ENCODE measurements around the gene KLHL3. TPM values are rescaled to one million over a fixed set of nuclear protein-coding genes. Genes with fewer than 3 reads are reported as not detected.

Gene KLHL3
- total RNA-seq, 1 donor from 2014 or later: 7.5 TPM

DNA sequence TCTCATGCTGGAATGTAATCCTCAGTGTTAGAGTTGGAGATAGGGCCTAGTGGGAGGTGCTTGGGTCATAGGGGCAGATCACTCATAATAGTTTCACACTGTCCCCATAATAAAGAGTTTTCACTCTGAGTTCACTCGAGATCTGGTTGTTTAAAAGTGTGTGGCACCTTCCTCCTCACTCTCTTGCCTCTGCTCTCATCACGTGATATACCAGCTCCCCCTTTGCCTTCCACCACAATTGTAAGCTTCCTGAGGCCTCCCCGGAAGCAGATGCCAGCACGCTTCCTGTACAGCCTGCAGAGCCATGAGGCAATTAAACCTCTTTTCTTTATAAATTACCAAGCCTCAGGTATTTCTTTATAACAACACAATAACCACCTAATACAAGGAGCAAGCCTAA lies 3.8 kb upstream of the KLHL3 start:
- Histone ChIP-seq H3K4me3 (no peak overlapping the region), H3K27me3 (no peaks in the 10 kb centered on the region), H3K9me3 (no peaks in the 10 kb centered on the region), H3K27ac (no peak overlapping the region), H3K36me3 (no peaks in the 10 kb centered on the region), H3K4me1 (peaks cover 0 to 8% of the 10 kb centered on the region in 2 donors)
- intact Hi-C loops (cut with DNase I): loop anchor here (10.0 kb wide), 1 partner anchor 535 kb away; no protein-coding TSS in a partner anchor
- TF ChIP-seq, protein P1, sequence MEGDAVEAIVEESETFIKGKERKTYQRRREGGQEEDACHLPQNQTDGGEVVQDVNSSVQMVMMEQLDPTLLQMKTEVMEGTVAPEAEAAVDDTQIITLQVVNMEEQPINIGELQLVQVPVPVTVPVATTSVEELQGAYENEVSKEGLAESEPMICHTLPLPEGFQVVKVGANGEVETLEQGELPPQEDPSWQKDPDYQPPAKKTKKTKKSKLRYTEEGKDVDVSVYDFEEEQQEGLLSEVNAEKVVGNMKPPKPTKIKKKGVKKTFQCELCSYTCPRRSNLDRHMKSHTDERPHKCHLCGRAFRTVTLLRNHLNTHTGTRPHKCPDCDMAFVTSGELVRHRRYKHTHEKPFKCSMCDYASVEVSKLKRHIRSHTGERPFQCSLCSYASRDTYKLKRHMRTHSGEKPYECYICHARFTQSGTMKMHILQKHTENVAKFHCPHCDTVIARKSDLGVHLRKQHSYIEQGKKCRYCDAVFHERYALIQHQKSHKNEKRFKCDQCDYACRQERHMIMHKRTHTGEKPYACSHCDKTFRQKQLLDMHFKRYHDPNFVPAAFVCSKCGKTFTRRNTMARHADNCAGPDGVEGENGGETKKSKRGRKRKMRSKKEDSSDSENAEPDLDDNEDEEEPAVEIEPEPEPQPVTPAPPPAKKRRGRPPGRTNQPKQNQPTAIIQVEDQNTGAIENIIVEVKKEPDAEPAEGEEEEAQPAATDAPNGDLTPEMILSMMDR (IDR thresholded peaks at IDR 0.05): no peak
- DNase-seq (ENCODE audit: low spot score in 2 of 2): no peak

DNA sequence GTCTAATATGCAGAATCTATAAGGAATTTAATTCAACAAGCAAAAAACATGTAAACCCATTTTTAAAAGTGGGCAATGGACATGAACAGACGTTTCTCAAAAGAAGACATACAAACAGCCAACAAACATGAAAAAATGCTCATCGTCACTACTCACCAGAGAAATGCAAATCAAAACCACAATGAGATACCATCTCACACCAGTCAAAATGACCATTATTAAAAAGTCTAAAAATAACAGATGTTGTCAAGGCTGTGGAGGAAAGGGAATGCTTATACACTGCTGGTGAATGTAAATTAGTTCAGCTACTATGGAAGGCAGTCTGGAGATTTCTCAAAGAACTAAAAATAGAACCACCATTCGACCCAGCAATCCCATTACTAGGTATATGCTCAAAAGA lies 3.1 kb upstream of the KLHL3 start:
- TF ChIP-seq, protein P1 (IDR thresholded peaks at IDR 0.05): no peak
- H3K4me3 ChIP-seq: no peak overlapping the region
- no peaks in the 10 kb centered on the region for H3K9me3 ChIP-seq
- no peak for DNase-seq (ENCODE audit: low spot score in 2 of 2)
- intact Hi-C loops (cut with DNase I): loop anchor here (10.0 kb wide), 1 partner anchor 534 kb away; no protein-coding TSS in a partner anchor
- no peaks in the 10 kb centered on the region for H3K27me3 ChIP-seq
- no peak overlapping the region for H3K27ac ChIP-seq
- peaks cover 0 to 11% of the 10 kb centered on the region in 2 donors for H3K4me1 ChIP-seq
- H3K36me3 ChIP-seq: no peaks in the 10 kb centered on the region

DNA sequence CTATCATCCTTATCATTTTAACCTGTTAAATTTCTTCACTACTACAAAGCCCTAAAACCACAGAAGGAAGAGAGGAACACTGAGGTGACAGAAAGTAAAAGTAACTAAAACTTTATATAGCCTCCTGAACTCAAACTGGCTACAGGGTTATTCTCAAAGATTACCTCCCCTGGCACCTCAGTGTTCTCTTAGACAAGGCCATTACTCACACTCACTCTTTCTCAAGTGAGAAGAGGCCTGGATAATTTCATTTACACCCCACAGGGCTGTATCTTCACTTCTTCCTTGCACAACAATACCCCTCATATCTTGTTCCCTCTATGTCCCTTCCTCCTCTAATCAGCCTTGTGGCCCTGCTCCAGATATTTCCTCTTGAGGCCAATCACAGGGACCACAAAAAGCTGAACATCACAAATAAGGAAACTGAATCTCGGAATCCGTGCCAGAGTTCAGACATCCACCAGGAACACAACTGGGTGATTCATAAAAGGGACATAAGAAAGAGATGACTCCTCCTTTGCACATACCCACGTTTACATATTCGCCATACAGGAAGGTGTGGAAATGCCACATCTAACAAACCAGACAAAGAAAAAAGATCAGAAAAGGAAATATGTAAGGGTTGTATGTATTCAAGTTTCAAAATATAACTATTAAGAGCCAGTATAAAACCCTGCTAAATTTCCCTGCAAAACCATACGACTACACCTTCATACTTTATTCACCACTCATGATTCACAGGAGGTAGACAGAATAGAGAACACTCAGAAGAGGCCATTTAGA lies 1.7 kb upstream of the KLHL3 start:
- TF ChIP-seq, protein P1 (IDR thresholded peaks at IDR 0.05): no peak
- no peaks in the 10 kb centered on the region for H3K9me3 ChIP-seq
- no peak overlapping the region for H3K4me3 ChIP-seq
- no peak for DNase-seq (ENCODE audit: low spot score in 2 of 2)
- H3K36me3 ChIP-seq: no peaks in the 10 kb centered on the region
- H3K4me1 ChIP-seq: peaks cover 0 to 7% of the 10 kb centered on the region in 2 donors
- intact Hi-C loops (cut with DNase I): loop anchor here (10.0 kb wide), 1 partner anchor 533 kb away; no protein-coding TSS in a partner anchor
- H3K27me3 ChIP-seq: no peaks in the 10 kb centered on the region
- no peak overlapping the region for H3K27ac ChIP-seq

DNA sequence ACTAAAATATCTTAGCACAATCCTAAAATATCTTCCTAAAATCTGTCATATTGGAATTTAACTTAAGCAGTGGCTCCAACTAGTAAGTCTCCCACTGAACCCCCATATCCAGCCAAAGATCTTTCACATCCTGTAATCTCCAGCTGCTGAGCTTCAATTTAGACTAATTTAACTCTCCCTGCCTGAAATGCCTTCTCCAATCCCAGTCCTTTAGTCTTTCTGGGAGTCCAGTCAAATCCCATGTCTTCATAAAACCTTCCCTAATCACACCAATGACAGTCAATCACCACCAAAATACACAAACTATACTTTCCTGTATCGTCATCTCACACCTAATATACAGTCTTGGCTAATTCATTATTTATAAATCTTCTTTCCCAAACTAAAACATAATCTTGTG lies 607 bp upstream of the KLHL3 start:
- peak overlapping the region in 1 of 2 donors; percentile 66 for H3K4me3 ChIP-seq
- peak overlapping the region; percentile 39 to 55 for H3K27ac ChIP-seq
- no peaks in the 10 kb centered on the region for H3K27me3 ChIP-seq
- intact Hi-C loops (cut with DNase I): loop anchor here (10.0 kb wide), 1 partner anchor 532 kb away; no protein-coding TSS in a partner anchor
- H3K9me3 ChIP-seq: no peaks in the 10 kb centered on the region
- TF ChIP-seq, protein P1 (IDR thresholded peaks at IDR 0.05): no peak
- no peak for DNase-seq (ENCODE audit: low spot score in 2 of 2)
- no peaks in the 10 kb centered on the region for H3K36me3 ChIP-seq
- peaks cover 0 to 7% of the 10 kb centered on the region in 2 donors for H3K4me1 ChIP-seq

DNA sequence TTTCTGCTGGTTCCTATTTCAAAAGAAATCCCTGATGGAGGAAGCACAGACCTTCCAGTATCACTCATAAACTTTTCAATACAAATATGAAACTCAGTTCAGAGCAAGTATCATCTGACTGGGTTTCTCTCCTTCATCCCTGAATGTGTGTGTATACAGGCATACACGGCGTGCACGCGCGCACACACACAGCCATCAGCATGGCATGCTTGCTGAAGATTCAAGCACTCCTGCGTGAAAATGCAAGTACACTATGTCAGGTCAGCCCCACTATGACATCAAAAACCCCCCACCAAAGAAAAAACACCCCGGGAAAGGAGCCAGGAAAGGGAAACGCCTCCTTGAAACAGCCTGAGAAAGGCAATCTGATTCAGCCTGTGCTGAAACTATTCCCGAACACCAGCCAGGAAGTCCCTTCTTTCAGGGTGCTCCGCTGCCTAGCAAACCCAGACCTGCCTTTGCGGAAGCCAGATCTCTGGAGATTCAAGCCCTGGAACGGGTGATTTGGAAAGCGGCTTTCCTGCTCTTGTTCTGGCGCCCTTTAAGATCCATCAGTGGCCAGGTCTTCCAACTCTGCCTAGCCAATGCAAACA lies 831 bp downstream of the KLHL3 start:
- TF ChIP-seq, protein P1 (IDR thresholded peaks at IDR 0.05): no peak
- Histone ChIP-seq H3K4me1 (peaks cover 0 to 7% of the 10 kb centered on the region in 2 donors), H3K36me3 (no peaks in the 10 kb centered on the region), H3K9me3 (no peaks in the 10 kb centered on the region), H3K27ac (peak overlapping the region; percentile 39 to 55), H3K4me3 (peak overlapping the region; percentile 52 to 66), H3K27me3 (no peaks in the 10 kb centered on the region)
- no peak for DNase-seq (ENCODE audit: low spot score in 2 of 2)
- intact Hi-C loops (cut with DNase I): loop anchor here (2.0 to 10.0 kb wide), 2 partner anchors 74 to 530 kb away; no protein-coding TSS in a partner anchor
